Measurements from ENCODE around the gene DIP2C. TPM values are rescaled to one million over a fixed set of nuclear protein-coding genes. Genes with fewer than 3 reads are reported as not detected.
"Not testable (repeated sequence)": the region's sequence is repeated elsewhere in the genome, so short reads cannot be mapped to it uniquely, and the experiment has no call there.

DIP2C gene
- total RNA-seq, 1 donor from 2014 or later: 24.8 TPM

GRCh38 chr10:534047-534566 is 155.4 kb downstream of the DIP2C start:
- no peak for DNase-seq (ENCODE audit: low spot score)

DNA sequence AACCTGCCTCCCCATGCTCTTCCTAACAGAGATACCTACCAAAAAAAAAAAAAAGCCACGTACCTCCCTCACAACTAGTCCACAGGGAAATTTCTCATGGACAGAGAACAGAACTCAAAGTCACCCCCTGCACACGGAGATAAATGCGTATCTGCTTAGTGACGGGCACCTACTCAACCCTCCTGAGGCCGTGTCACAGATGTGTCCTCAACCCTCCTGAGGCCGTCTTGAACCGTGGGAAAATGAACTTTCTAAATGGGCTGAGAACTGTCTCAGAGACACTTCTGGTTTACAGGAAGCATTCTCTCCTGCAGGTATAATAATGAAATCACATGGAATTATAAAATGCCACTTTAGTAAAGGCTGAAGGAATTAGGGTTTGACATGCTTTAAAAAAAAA is 155.9 kb downstream of the DIP2C start:
- DNase-seq (ENCODE audit: low spot score): no peak

DNA sequence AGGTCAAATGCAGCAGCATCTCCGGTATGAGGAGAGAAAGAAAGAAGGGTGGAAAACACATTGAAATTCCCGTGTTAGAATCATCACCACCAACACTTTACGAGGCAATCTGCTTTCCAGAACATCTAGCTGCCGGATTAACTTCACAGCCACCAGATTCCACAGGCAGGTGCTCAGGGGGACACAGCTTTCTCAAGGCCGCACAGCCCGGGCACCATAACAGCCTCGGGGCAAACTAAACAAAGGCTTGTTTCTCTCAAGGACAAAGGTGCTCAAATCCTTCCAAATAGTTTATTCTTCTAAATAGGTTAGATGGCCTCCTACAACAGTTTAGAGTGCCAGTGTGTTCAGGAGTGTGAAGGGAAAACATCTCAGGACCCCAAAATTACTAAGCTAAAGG is 156.3 kb downstream of the DIP2C start:
- no peak for DNase-seq (ENCODE audit: low spot score)

- not testable (repeated sequence) for DNase-seq (ENCODE audit: low spot score)
Measured at GRCh38 chr10:532331-532730, 157.1 kb downstream of the DIP2C start.

GRCh38 chr10:531541-531940 is 157.9 kb downstream of the DIP2C start:
- DNase-seq (ENCODE audit: low spot score): no peak

- DNase-seq (ENCODE audit: low spot score): no peak
Measured at GRCh38 chr10:530717-531116, 158.8 kb downstream of the DIP2C start.

- DNase-seq (ENCODE audit: low spot score): no peak
Measured at GRCh38 chr10:529468-530230, 159.8 kb downstream of the DIP2C start.

- no peak for DNase-seq (ENCODE audit: low spot score)
Measured at GRCh38 chr10:528173-529165, 161.0 kb downstream of the DIP2C start.

GRCh38 chr10:527416-527815 is 162.1 kb downstream of the DIP2C start:
- no peak for DNase-seq (ENCODE audit: low spot score)

DNA sequence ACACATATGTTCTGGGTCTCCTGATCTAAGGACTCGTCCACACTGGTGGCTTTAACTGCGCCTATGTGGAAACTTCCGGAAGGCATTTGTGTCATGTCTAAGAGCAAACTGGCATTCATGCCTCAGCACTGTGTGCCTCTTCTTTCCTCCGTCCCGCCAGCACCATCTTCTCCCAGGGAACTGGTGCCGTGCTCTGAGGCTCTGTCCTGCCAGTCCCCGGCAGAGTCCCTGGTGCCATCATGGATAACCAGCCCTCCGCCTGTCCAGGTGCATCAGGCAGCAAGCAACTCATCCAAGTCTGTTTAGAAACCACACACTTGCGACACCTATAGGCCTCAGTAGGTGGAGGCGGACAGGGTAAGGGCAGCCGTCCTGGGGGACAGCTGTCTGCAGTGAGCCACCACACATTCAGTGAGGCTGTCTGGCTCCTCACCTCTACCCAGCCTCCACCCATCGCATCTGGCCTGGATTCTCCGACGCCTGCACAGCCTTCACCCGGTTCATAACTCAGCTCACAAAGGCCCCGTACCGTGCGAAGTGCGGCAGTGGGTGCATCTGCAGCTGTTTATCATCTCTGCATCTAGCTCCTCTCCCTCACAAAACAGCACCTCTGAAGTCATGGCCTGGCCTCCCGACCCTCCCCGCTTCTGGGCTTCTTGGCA is 162.7 kb downstream of the DIP2C start:
- DNase-seq (ENCODE audit: low spot score): no peak

DNA sequence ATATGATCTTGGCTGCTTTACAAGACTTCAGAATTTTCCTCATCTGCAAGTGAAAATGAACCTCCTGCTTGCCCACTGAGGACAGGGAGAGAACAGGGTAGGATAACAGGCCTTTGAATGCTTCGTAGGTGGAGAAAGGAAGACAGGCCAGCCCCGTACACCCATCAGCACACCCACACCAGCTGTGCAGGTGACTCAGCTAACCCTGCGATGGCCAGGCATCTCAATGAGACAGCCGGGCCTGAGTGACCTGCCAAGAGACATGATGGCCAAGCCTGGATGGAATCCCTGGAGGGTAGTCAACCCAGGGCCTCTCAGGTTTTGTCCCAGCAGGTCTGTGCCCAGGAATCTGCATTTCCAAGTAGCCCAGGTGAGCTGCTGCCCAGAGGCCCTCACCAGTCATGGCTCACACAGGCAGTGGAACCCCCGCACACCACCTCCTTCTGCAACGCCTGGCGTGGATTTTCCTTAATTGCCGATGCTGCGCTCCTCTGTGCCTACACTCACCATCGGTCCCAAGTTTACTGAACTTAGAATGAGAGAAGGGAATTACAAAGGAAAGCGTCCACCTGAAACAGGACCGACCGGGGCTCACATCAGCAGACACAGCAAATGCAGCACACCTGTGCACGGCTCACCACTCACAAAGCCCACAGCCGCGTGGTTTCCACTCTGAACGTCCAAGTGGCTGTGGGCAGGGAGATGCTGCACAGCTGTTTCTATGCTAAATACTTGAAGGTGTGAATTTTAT is 163.7 kb downstream of the DIP2C start:
- no peak for DNase-seq (ENCODE audit: low spot score)

- no peak for DNase-seq (ENCODE audit: low spot score)
Measured at GRCh38 chr10:523925-524324, 165.5 kb downstream of the DIP2C start.

DNA sequence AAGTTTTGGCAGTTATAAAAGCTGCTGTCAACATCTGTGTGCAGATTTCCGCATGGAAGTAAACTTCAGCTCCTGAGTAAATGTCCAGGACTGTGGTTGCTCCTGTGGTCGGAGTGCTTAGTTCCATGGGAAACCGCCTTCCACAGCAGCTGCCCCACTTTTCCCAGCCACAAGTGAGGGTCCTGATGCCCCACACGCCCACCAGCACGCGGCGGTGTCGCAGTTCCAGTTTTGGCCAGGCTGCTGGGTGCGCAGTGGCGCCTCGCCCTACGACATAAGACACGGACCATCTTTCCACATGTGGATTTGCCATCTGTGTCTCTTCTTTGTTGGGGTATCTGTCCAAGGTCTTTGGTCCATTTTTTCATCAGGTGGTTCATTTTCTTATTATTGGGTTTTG is 167.1 kb downstream of the DIP2C start:
- DNase-seq (ENCODE audit: low spot score): no peak

GRCh38 chr10:521261-522250 is 167.9 kb downstream of the DIP2C start:
- DNase-seq (ENCODE audit: low spot score): peak; percentile 39

DNA sequence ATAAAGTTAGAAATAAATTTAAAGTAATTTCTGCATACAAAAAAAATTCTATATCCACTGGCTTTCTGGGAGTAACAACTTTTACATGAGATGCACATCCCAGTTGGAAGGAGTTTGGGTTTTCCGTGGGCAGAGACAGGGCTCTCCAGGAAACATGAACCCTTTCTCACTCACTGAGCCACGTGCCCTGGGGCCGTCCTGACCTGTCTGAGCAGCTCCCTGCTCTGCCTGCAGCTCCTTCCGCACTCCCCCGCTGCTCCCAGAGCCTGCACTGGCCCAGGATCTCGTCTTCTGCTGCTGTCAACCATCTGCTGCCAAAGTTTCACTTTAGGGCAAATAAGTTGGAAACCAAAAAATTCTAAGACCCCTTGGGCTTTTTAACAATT is 169.1 kb downstream of the DIP2C start:
- peak; percentile 50 for DNase-seq (ENCODE audit: low spot score)

DNA sequence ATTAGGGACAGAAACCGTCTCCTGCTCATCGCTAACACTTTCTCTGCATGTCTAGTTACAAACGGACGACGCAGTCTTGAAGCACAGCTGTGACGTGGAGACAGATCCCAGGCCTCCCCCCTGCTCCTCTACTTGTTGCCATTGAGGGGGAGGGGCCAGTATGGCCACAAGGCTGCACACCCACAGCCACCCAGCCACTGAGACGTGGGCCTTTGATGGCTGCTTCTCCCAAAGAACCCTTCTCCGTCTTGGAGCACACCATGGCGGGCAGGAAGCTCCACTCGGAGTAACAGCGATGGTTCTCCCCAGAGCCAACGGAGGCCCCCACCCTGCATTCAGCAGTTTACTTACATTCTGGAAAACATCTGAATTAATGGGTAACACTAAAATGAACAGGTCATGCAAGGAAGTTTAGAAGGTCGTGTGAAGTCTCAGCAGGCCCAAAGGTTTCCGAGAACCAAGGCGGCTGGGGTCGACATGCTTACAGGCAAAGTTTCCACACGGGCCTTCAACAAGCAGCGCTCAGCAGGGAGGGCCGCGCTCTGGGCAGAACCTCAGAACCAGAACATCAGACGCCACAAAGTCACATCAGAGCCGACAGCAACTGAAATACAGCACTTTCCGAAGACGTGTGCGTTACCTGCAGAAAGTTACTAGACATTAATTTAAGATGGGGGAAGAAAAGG is 169.6 kb downstream of the DIP2C start:
- no peak for DNase-seq (ENCODE audit: low spot score)

GRCh38 chr10:519055-519715 is 170.3 kb downstream of the DIP2C start:
- no peak for DNase-seq (ENCODE audit: low spot score)

- no peak for DNase-seq (ENCODE audit: low spot score)
Measured at GRCh38 chr10:517872-518475, 171.5 kb downstream of the DIP2C start.

All from umbilical cord (tissue), 2 donors.